ENCODE results near the gene NPTN. TPM values are rescaled to one million over a fixed set of nuclear protein-coding genes. Genes with fewer than 3 reads are reported as not detected.

NPTN gene
- total RNA-seq, 2 donors from 2014 or later = 85.4 to 110 TPM

DNA sequence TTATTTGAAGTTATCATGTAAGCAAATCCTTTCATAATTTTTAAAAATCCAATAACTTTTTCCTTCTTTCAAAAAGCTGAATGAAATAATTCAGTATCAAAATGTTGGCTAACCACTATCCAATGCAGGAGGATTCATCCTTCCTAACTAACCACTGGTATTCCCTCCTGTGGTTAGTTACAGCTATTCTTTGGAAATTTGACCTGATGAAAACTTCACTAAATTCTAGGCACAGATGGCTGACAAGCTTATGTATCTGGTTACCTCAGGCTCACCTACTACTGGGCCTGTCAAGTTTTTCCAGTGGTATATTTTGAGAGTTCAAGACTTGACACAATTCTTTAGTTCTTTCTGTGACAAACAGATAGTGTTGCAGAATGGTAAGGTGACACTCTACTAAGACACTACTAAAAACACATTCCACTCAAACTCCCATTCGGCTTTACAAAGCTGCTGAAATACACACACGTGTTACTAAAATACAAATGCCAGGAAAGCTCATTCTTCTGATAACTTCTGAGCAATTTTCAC, 15.8 kb downstream of the NPTN start:
- Histone ChIP-seq H3K27me3 (ENCODE audit: control insufficient read depth, insufficient read depth, low read length, poor library complexity, severe bottlenecking) (no peaks in the 10 kb centered on the region), H3K4me1 (ENCODE audit: control insufficient read depth, insufficient read depth, low read length) (peaks cover 6% of the 10 kb centered on the region), H3K4me3 (ENCODE audit: low read length) (no peak overlapping the region), H3K9ac (ENCODE audit: extremely low read depth, low read length, poor library complexity, severe bottlenecking) (no peak overlapping the region), H3K9me3 (ENCODE audit: control insufficient read depth, low read length) (no peaks in the 10 kb centered on the region), H3K27ac (ENCODE audit: low read depth, low read length) (peak overlapping the region; percentile 5), H3K36me3 (ENCODE audit: control insufficient read depth, insufficient read depth, low read length) (no peaks in the 10 kb centered on the region)
- Mint-ChIP-seq H3K9me3 (no peaks in the 10 kb centered on the region), H3K27me3 (ENCODE audit: insufficient read depth) (no peaks in the 10 kb centered on the region), H3K27ac (no peak overlapping the region), H3K4me1 (peaks cover 43% of the 10 kb centered on the region), H3K4me3 (no peak overlapping the region), H3K36me3 (ENCODE audit: low read depth) (no peaks in the 10 kb centered on the region)
- DNase-seq = no peak
- TF ChIP-seq, protein P1, sequence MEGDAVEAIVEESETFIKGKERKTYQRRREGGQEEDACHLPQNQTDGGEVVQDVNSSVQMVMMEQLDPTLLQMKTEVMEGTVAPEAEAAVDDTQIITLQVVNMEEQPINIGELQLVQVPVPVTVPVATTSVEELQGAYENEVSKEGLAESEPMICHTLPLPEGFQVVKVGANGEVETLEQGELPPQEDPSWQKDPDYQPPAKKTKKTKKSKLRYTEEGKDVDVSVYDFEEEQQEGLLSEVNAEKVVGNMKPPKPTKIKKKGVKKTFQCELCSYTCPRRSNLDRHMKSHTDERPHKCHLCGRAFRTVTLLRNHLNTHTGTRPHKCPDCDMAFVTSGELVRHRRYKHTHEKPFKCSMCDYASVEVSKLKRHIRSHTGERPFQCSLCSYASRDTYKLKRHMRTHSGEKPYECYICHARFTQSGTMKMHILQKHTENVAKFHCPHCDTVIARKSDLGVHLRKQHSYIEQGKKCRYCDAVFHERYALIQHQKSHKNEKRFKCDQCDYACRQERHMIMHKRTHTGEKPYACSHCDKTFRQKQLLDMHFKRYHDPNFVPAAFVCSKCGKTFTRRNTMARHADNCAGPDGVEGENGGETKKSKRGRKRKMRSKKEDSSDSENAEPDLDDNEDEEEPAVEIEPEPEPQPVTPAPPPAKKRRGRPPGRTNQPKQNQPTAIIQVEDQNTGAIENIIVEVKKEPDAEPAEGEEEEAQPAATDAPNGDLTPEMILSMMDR (conservative IDR thresholded peaks at IDR 0.05) = no peak
- WGBS, 2 experiments (ENCODE audit: insufficient coverage in 1 of 2, insufficient read length in 1 of 2) = 72 to 81% methylated on average over 2 of the region's 2 CpGs

DNA sequence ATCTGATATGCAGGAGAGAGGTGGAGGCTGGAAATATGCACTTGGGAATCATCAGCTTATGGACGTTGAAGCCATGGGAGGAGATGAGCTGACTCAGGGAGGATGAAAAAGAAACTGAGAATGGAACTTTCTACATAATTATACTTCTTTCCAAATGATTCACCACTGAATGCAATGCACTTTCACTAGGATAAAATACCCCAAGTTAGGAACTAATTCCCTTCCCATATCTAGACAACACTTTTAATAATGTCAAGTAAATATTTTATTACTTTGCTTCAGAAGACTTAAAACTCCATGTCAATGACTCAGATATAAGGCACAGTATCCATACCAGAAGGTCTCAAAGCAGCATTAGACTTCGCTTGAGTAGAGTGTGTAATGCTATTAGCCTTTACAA, 24.2 kb downstream of the NPTN start:
- no peak overlapping the region for H3K27ac ChIP-seq (ENCODE audit: low read depth, low read length)
- no peak overlapping the region for H3K4me3 ChIP-seq (ENCODE audit: low read length)
- TF ChIP-seq, protein P1 (conservative IDR thresholded peaks at IDR 0.05) = no peak
- DNase-seq = no peak
- H3K4me3 Mint-ChIP-seq = no peak overlapping the region
- peaks cover 3% of the 10 kb centered on the region for H3K27me3 Mint-ChIP-seq (ENCODE audit: insufficient read depth)
- H3K9me3 Mint-ChIP-seq = peaks cover 1% of the 10 kb centered on the region
- H3K27me3 ChIP-seq (ENCODE audit: control insufficient read depth, insufficient read depth, low read length, poor library complexity, severe bottlenecking) = no peaks in the 10 kb centered on the region
- H3K9ac ChIP-seq (ENCODE audit: extremely low read depth, low read length, poor library complexity, severe bottlenecking) = no peak overlapping the region
- H3K27ac Mint-ChIP-seq = no peak overlapping the region
- H3K4me1 Mint-ChIP-seq = peaks cover 43% of the 10 kb centered on the region
- H3K9me3 ChIP-seq (ENCODE audit: control insufficient read depth, low read length) = no peaks in the 10 kb centered on the region
- H3K36me3 Mint-ChIP-seq (ENCODE audit: low read depth) = peaks cover 5% of the 10 kb centered on the region
- H3K36me3 ChIP-seq (ENCODE audit: control insufficient read depth, insufficient read depth, low read length) = no peaks in the 10 kb centered on the region
- no peaks in the 10 kb centered on the region for H3K4me1 ChIP-seq (ENCODE audit: control insufficient read depth, insufficient read depth, low read length)
- 83 to 89% methylated on average over 1 to 2 of the region's 2 CpGs for WGBS, 2 experiments (ENCODE audit: insufficient coverage in 1 of 2, insufficient read length in 1 of 2)

DNA sequence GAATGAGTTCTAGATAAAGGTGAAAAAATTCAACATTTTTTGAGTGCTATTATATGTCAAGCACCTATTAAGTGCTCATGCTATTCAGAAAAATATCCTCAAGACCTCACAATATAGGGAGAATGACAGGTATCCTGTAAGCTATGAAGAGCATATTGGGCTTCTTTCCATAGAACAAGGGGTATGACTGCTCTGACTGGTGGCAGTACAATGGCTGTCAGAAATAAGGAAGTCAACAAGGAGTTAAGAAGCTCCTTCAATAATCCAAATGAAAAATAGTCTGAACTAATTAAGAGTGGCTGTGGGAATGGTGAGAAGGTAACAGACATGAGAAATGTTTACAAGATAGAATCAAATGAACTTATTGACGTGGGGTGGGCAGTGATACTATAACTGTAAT, 24.7 kb downstream of the NPTN start:
- no peaks in the 10 kb centered on the region for H3K36me3 ChIP-seq (ENCODE audit: control insufficient read depth, insufficient read depth, low read length)
- Mint-ChIP-seq H3K4me1 (peaks cover 46% of the 10 kb centered on the region), H3K4me3 (no peak overlapping the region), H3K36me3 (ENCODE audit: low read depth) (peaks cover 5% of the 10 kb centered on the region), H3K27me3 (ENCODE audit: insufficient read depth) (peaks cover 3% of the 10 kb centered on the region), H3K9me3 (peaks cover 1% of the 10 kb centered on the region), H3K27ac (no peak overlapping the region)
- no peak overlapping the region for H3K27ac ChIP-seq (ENCODE audit: low read depth, low read length)
- H3K9me3 ChIP-seq (ENCODE audit: control insufficient read depth, low read length) = no peaks in the 10 kb centered on the region
- 91 to 93% methylated on average over 1 of the region's 1 CpG for WGBS, 2 experiments (ENCODE audit: insufficient coverage in 1 of 2, insufficient read length in 1 of 2)
- H3K4me1 ChIP-seq (ENCODE audit: control insufficient read depth, insufficient read depth, low read length) = no peaks in the 10 kb centered on the region
- no peaks in the 10 kb centered on the region for H3K27me3 ChIP-seq (ENCODE audit: control insufficient read depth, insufficient read depth, low read length, poor library complexity, severe bottlenecking)
- DNase-seq = no peak
- H3K4me3 ChIP-seq (ENCODE audit: low read length) = no peak overlapping the region
- no peak overlapping the region for H3K9ac ChIP-seq (ENCODE audit: extremely low read depth, low read length, poor library complexity, severe bottlenecking)
- TF ChIP-seq, protein P1 (conservative IDR thresholded peaks at IDR 0.05) = no peak

Measured in endodermal cell (in vitro differentiated cells).